HL-60 (cell line): ENCODE results near the gene IRF3.
"Not testable (repeated sequence)": the region's sequence is repeated elsewhere in the genome, so short reads cannot be mapped to it uniquely, and the experiment has no call there.

ENCODE experiments used
- DNase-seq, 2 experiments: peaks; one replicate each; pipeline ENCODE4 v3.0.0-alpha.2; 2010 to 2020; ENCODE audit warnings: low read depth in 1 of 2, low spot score in 1 of 2
- H3K27ac ChIP-seq: fragments of 250-450 bp; sonication (Bioruptor Pico); replicated peaks from 2 replicates; pipeline ENCODE4 v1.5.1; 2020; ENCODE audit warnings: mild to moderate bottlenecking, moderate library complexity
- H3K27me3 ChIP-seq: fragments of 250-450 bp; sonication (Bioruptor Pico); 2 replicates; pipeline ENCODE4 v1.5.1; 2021; ENCODE audit warnings: mild to moderate bottlenecking, moderate library complexity; ENCODE audit not compliant: insufficient read depth, poor library complexity, severe bottlenecking
- H3K4me3 ChIP-seq: replicated peaks from 2 replicates; pipeline ENCODE4 v1.5.1; 2011; ENCODE audit warnings: mild to moderate bottlenecking, control low read depth, low read length; ENCODE audit not compliant: insufficient read depth
- GABPA ChIP-seq: IDR thresholded peaks from 2 replicates; pipeline ENCODE4 v1.6.1; 2012; ENCODE audit warnings: low read depth
- POLR2AphosphoS5 ChIP-seq: IDR thresholded peaks from 2 replicates; pipeline ENCODE4 v1.6.1; 2012; ENCODE audit warnings: low read depth
- REST ChIP-seq: IDR thresholded peaks from 2 replicates; pipeline ENCODE4 v1.6.1; 2012; ENCODE audit warnings: low read depth; ENCODE audit not compliant: insufficient replicate concordance
- SPI1 ChIP-seq: IDR thresholded peaks from 2 replicates; pipeline ENCODE4 v1.6.1; 2012; ENCODE audit warnings: low read depth, mild to moderate bottlenecking, borderline replicate concordance
- TF ChIP-seq, protein P1 (sequence below): IDR thresholded peaks from one replicate; pipeline ENCODE4 v1.5.1; 2011; ENCODE audit warnings: low read length, control low read depth, inconsistent platforms; ENCODE audit not compliant: insufficient read depth

Gene IRF3

GRCh38 chr19:49636233-49636932 is 29.3 kb downstream of the IRF3 start:
- TF ChIP-seq REST: no peak
- TF ChIP-seq POLR2AphosphoS5: no peak
- no peak for TF ChIP-seq SPI1
- TF ChIP-seq, protein P1, sequence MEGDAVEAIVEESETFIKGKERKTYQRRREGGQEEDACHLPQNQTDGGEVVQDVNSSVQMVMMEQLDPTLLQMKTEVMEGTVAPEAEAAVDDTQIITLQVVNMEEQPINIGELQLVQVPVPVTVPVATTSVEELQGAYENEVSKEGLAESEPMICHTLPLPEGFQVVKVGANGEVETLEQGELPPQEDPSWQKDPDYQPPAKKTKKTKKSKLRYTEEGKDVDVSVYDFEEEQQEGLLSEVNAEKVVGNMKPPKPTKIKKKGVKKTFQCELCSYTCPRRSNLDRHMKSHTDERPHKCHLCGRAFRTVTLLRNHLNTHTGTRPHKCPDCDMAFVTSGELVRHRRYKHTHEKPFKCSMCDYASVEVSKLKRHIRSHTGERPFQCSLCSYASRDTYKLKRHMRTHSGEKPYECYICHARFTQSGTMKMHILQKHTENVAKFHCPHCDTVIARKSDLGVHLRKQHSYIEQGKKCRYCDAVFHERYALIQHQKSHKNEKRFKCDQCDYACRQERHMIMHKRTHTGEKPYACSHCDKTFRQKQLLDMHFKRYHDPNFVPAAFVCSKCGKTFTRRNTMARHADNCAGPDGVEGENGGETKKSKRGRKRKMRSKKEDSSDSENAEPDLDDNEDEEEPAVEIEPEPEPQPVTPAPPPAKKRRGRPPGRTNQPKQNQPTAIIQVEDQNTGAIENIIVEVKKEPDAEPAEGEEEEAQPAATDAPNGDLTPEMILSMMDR: no peak
- no peak for TF ChIP-seq GABPA
- Histone ChIP-seq H3K27me3 (no peaks in the 10 kb centered on the region), H3K27ac (no peak overlapping the region), H3K4me3 (no peak overlapping the region)
- DNase-seq: no peak

- no peak overlapping the region for H3K27ac ChIP-seq
- TF ChIP-seq GABPA (no peak), REST (no peak), POLR2AphosphoS5 (no peak)
- TF ChIP-seq, protein P1: no peak
- H3K4me3 ChIP-seq: no peak overlapping the region
- no peaks in the 10 kb centered on the region for H3K27me3 ChIP-seq
- no peak for DNase-seq
Measured at GRCh38 chr19:49635530-49636232, 30.0 kb downstream of the IRF3 start.

- not testable (repeated sequence) for DNase-seq, H3K27me3 ChIP-seq, H3K4me3 ChIP-seq, H3K27ac ChIP-seq
Measured at GRCh38 chr19:49633273-49633672, 32.4 kb downstream of the IRF3 start.

DNA sequence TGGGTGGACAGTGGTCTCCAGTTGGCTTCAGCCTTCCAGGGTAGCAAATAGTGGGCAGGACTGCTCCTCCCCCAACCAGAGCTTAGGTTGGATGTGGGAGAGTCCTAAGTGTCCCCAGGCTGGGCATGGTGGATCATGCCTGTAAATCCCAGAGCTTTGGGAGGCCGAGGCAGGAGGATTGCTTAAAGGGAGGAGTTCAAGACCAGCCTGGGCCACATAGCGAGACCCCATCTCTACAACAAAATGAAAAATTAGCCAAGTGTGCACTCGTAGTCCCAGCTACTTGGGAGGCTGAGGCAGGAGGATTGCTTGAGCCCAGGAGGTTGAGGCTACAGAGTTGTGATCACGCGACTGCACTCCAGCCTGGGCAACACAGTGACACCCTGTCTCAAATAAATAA is 33.1 kb downstream of the IRF3 start:
- Histone ChIP-seq H3K4me3 (no peak overlapping the region), H3K27ac (no peak overlapping the region), H3K27me3 (no peaks in the 10 kb centered on the region)
- no peak for TF ChIP-seq REST
- TF ChIP-seq, protein P1: no peak
- DNase-seq: no peak
